Vagina (tissue), 2 donors: ENCODE measurements around the gene SRGAP2.
"Not testable (repeated sequence)": the region's sequence is repeated elsewhere in the genome, so short reads cannot be mapped to it uniquely, and the experiment has no call there.

Experiments used
- POLR2AphosphoS5 ChIP-seq, 2 donors: sonication (generic); formaldehyde crosslinking; IDR thresholded peaks; one replicate each; pipeline ENCODE4 v1.9.0; 2017; ENCODE audit warnings: antibody characterized with exemption in 2 of 2, mild to moderate bottlenecking in 2 of 2, low read depth in 1 of 2; ENCODE audit not compliant: insufficient read depth in 1 of 2
- TF ChIP-seq, protein P1 (sequence below), 3 experiments: fragments of 450-650 bp in 2 of 3; fragments of 200-600 bp in 1 of 3; sonication (generic) in 1 of 3; IDR thresholded peaks; one replicate each; pipeline ENCODE4 v1.5.1; 2017 to 2019; ENCODE audit warnings: antibody characterized with exemption in 3 of 3, mild to moderate bottlenecking in 2 of 3, moderate library complexity in 2 of 3

DNA sequence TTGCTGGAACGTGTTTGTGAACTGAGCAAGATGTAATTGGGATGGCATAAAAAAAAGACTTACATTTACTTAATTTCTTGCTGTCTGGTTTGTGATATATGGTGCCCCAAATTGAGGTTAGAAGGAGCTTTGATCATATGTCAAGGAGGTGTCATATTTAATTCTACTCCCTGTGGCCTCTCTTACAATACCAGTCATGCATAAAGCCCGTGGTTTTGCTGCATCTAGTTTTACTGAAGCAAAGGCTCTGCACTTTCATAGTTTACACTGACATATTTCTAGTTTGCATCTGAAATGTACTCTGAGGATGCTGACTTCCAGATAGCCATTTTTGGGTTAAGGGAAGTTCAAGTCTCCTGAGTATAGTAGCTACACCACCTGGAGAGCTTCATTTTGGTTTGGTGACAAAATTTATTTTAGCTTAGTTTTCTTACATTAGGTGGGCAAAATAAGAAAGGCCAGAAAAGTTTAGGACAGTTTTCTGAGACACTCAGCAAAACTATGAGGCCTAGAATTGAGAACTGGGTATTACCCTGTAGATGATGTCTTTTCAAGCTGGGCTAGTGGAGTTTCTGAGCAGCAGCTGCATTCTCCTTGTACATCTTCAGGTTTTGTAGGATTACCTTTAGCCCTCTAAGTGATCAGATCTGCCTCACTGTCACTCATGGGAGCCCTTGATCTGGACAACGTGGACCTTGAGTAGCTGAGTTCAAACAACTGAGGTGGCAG is 47.8 kb downstream of the SRGAP2 start:
- not testable (repeated sequence) for TF ChIP-seq POLR2AphosphoS5 (IDR thresholded peaks at IDR 0.05; ENCODE audit: insufficient read depth in 1 of 2, low read depth in 1 of 2)
- TF ChIP-seq, protein P1, sequence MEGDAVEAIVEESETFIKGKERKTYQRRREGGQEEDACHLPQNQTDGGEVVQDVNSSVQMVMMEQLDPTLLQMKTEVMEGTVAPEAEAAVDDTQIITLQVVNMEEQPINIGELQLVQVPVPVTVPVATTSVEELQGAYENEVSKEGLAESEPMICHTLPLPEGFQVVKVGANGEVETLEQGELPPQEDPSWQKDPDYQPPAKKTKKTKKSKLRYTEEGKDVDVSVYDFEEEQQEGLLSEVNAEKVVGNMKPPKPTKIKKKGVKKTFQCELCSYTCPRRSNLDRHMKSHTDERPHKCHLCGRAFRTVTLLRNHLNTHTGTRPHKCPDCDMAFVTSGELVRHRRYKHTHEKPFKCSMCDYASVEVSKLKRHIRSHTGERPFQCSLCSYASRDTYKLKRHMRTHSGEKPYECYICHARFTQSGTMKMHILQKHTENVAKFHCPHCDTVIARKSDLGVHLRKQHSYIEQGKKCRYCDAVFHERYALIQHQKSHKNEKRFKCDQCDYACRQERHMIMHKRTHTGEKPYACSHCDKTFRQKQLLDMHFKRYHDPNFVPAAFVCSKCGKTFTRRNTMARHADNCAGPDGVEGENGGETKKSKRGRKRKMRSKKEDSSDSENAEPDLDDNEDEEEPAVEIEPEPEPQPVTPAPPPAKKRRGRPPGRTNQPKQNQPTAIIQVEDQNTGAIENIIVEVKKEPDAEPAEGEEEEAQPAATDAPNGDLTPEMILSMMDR (IDR thresholded peaks at IDR 0.05): not testable (repeated sequence)
